Body of pancreas (tissue), 4 donors: Measurements from ENCODE around the gene SLC66A3.

Experiments used
- POLR2A ChIP-seq, 3 donors: fragments of 450-650 bp; IDR thresholded peaks; one replicate each; pipeline ENCODE4 v1.6.1; 2016; ENCODE audit warnings: antibody characterized with exemption in 3 of 3, mild to moderate bottlenecking in 2 of 3
- TF ChIP-seq, protein P1 (sequence below), 7 experiments: fragments of 450-650 bp in 4 of 7; fragments of 200-600 bp in 3 of 7; sonication (generic) in 3 of 7; IDR thresholded peaks; one replicate each; pipeline ENCODE4 v1.5.1; 2016 to 2019; ENCODE audit warnings: antibody characterized with exemption in 7 of 7

GRCh38 chr2:11220445-11220844, 65.2 kb downstream of the SLC66A3 start:
- TF ChIP-seq, protein P1, sequence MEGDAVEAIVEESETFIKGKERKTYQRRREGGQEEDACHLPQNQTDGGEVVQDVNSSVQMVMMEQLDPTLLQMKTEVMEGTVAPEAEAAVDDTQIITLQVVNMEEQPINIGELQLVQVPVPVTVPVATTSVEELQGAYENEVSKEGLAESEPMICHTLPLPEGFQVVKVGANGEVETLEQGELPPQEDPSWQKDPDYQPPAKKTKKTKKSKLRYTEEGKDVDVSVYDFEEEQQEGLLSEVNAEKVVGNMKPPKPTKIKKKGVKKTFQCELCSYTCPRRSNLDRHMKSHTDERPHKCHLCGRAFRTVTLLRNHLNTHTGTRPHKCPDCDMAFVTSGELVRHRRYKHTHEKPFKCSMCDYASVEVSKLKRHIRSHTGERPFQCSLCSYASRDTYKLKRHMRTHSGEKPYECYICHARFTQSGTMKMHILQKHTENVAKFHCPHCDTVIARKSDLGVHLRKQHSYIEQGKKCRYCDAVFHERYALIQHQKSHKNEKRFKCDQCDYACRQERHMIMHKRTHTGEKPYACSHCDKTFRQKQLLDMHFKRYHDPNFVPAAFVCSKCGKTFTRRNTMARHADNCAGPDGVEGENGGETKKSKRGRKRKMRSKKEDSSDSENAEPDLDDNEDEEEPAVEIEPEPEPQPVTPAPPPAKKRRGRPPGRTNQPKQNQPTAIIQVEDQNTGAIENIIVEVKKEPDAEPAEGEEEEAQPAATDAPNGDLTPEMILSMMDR (IDR thresholded peaks at IDR 0.05) = no peak
- TF ChIP-seq POLR2A (IDR thresholded peaks at IDR 0.05) = no peak
